Activated T-cell treated with anti-CD3 and anti-CD28 coated beads, Interleukin-2, amount 50 U/mL, for 24 hours (primary cell): ENCODE results near the gene ZGRF1.
"Not testable (repeated sequence)": the region's sequence is repeated elsewhere in the genome, so short reads cannot be mapped to it uniquely, and the experiment has no call there.

Experiments used
- DNase-seq: peaks from one replicate; pipeline ENCODE4 v3.0.0-alpha.2; 2020
- H3K27ac Mint-ChIP-seq: 2 replicates; pipeline ENCODE4 v1.8.0; 2020; ENCODE audit warnings: mild to moderate bottlenecking, mixed read lengths
- H3K27me3 Mint-ChIP-seq: 2 replicates; pipeline ENCODE4 v1.8.0; 2020; ENCODE audit warnings: mixed read lengths
- H3K36me3 Mint-ChIP-seq: 2 replicates; pipeline ENCODE4 v1.8.0; 2020; ENCODE audit warnings: low read depth, mixed read lengths
- H3K4me1 Mint-ChIP-seq: 2 replicates; pipeline ENCODE4 v1.8.0; 2020; ENCODE audit warnings: low read depth, mixed read lengths
- H3K4me3 Mint-ChIP-seq: 2 replicates; pipeline ENCODE4 v1.8.0; 2020; ENCODE audit warnings: mild to moderate bottlenecking, moderate library complexity, mixed read lengths
- H3K9me3 Mint-ChIP-seq: 2 replicates; pipeline ENCODE4 v1.8.0; 2020; ENCODE audit warnings: mixed read lengths

ZGRF1 gene

DNA sequence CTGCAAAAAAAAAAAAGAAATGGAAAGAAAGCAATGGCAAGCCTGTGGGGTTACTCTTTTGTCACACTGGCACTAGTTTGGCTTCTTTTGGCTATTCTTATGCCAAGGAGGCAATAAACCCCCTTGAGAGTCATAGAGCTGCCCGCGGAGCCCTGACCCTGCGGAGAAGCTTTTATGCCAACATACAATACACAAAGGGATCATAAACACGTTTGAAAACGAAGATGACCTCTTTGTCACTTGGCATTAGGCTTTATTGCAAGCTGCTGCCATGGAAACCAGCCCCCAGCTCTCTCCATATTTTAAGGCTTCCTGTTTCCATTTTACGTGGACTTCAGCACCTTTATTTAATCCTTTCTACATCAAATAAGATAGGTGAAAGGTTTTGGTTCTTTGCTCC is 128.4 kb downstream of the ZGRF1 start:
- Mint-ChIP-seq H3K4me1 (peaks cover 25% of the 10 kb centered on the region), H3K36me3 (no peaks in the 10 kb centered on the region), H3K9me3 (no peaks in the 10 kb centered on the region), H3K27ac (no peak overlapping the region), H3K4me3 (no peak overlapping the region), H3K27me3 (peaks cover 84% of the 10 kb centered on the region)
- no peak for DNase-seq

DNA sequence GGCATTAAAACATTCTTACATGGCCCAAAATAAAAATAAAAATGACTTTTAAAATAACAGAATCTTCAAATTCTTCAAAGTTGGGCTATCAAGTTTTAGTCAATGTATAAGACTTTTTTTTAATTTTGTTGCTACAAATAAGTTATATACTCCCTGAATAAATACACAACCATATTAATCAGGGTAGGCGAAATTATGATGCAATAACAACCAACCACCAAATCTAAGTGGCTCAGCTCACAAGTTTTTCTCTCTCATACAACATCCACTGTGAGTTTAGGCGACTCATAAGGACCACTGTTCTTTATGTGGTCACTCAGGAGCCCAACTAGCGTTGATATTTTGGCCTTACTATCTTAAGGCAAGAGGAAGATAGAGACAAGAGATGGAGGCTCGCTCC is 131.9 kb downstream of the ZGRF1 start:
- H3K4me3 Mint-ChIP-seq, result no peak overlapping the region
- H3K27me3 Mint-ChIP-seq, result peaks cover 72% of the 10 kb centered on the region
- no peaks in the 10 kb centered on the region for H3K36me3 Mint-ChIP-seq
- H3K27ac Mint-ChIP-seq, result no peak overlapping the region
- no peaks in the 10 kb centered on the region for H3K9me3 Mint-ChIP-seq
- DNase-seq, result no peak
- H3K4me1 Mint-ChIP-seq, result peaks cover 13% of the 10 kb centered on the region

DNA sequence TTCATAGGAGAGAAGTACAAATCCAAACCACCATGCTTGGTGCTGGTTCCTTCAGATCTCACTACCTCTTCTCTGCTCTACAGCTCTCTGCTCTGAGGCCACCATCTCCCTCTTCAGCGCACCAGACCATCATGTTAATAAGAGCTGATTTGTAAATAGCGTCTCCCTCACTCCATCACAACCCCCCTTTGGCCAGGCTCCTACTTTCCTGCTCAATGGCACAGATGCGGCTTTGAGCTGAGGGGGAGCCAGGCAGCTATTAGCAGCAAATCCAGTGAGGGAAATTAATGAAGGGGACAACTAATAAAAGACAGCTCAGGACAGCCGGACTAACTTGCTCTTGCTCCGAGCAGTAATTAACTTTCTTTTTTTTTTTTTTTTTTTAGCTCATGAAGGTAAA is 133.8 kb downstream of the ZGRF1 start:
- H3K9me3 Mint-ChIP-seq, result no peaks in the 10 kb centered on the region
- H3K27me3 Mint-ChIP-seq, result peaks cover 58% of the 10 kb centered on the region
- H3K4me1 Mint-ChIP-seq, result no peaks in the 10 kb centered on the region
- no peaks in the 10 kb centered on the region for H3K36me3 Mint-ChIP-seq
- no peak overlapping the region for H3K27ac Mint-ChIP-seq
- no peak for DNase-seq
- no peak overlapping the region for H3K4me3 Mint-ChIP-seq

DNA sequence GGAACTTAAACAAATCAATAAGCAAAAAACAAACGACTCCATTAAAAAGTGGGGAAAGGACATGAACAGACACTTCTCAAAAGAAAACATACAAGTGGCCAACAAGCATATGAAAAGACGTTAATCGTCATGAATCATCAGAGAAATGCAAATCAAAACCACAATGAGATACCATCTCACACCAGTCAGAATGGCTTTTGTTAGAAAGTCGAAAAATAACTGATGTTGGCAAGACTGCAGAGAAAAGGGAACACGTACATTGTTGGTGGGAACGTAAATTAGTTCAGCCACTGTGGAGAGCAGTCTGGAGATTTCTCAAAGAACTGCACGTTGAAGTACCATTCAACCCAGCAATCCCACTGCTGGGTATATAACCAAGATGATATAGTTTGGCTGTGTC is 144.4 kb downstream of the ZGRF1 start:
- no peaks in the 10 kb centered on the region for H3K4me1 Mint-ChIP-seq
- peaks cover 4% of the 10 kb centered on the region for H3K36me3 Mint-ChIP-seq
- no peak overlapping the region for H3K4me3 Mint-ChIP-seq
- no peak overlapping the region for H3K27ac Mint-ChIP-seq
- peaks cover 18% of the 10 kb centered on the region for H3K27me3 Mint-ChIP-seq
- DNase-seq, result no peak
- H3K9me3 Mint-ChIP-seq, result peaks cover 16% of the 10 kb centered on the region

DNA sequence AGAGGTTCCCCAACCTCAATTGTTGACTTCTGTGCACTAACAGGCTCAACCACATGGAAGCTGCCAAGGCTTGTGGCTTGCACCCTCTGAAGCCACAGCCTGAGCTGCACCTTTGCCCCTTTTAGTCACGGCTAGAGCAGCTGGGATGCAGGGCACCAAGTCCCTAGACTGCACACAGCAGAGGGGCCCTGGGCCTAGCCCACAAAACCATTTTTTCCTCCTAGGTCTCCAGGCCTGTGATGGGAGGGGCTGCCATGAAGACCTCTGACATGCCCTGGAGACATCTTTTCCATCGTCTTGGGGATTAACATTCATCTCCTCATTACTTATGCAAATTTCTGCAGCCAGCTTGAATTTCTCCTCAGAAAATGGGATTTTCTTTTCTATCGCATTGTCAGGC is 145.9 kb downstream of the ZGRF1 start:
- not testable (repeated sequence) for H3K27ac Mint-ChIP-seq, H3K4me3 Mint-ChIP-seq
- peaks cover 25% of the 10 kb centered on the region for H3K27me3 Mint-ChIP-seq

More for the DNA sequence above, 145.9 kb downstream of the ZGRF1 start:
- not testable (repeated sequence) for DNase-seq, H3K36me3 Mint-ChIP-seq, H3K4me1 Mint-ChIP-seq
- H3K9me3 Mint-ChIP-seq, result peaks cover 16% of the 10 kb centered on the region
